ENCODE data around the gene ZNF280B.

DNA sequence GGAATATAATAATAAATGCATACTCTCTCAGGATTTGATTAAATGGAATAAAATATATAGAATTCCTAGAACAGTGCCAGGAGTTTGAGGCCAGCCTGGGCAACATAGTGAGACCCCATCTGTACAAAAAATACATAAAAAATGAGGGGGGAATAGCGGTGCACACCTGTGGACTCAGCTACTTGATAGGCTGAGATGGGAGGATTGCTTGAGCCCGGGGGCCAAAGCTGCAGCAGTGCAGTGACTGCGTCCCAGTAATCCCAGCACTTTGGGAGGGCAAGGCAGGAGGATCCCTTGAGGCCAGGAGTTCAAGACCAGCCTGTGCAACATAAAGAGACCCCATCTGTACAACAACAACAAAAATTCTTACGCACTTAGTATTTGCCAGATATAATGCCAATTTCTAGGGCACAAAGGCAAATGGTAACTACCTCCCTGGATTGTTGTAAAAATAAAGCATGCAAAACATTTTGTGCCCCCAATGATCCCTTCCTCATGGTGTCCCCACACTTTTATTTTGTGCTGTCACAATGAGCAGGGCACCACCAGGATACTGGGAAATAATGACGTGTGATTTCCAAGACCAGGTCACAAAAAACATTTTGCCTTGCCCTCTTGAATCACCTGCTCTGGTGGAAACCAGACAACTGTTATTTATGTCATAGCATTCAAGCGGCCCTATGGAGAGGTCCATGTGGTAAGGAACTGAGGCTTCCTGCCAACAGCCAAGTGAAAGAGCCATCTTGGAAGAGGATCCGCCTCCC is 29.9 kb upstream of the ZNF280B start:
- TF ChIP-seq POLR2A (IDR thresholded peaks at IDR 0.05) (no peak), CTCF (IDR thresholded peaks at IDR 0.05) (no peak)

Measured in uterus (tissue), 2 donors.